GM12801 (cell line): ENCODE data around the gene VIT.

Experiments used
- CTCF ChIP-seq: IDR thresholded peaks from one replicate; pipeline ENCODE4 v1.5.1; 2011; ENCODE audit warnings: control low read depth; ENCODE audit not compliant: insufficient read length; ENCODE audit errors: extremely low read depth

The VIT gene

GRCh38 chr2:36659218-36659617 is 37.3 kb upstream of the VIT start:
- no peak for TF ChIP-seq CTCF

GRCh38 chr2:36659872-36660312 is 36.6 kb upstream of the VIT start:
- no peak for TF ChIP-seq CTCF

- TF ChIP-seq CTCF = no peak
Observed at GRCh38 chr2:36662638-36663037, 33.9 kb upstream of the VIT start.

- TF ChIP-seq CTCF = no peak
Observed at GRCh38 chr2:36663295-36663694, 33.2 kb upstream of the VIT start.

- TF ChIP-seq CTCF = no peak
Observed at GRCh38 chr2:36663851-36664695, 32.4 kb upstream of the VIT start.

- TF ChIP-seq CTCF = no peak
Observed at GRCh38 chr2:36664696-36665076, 31.8 kb upstream of the VIT start.

GRCh38 chr2:36667931-36668330 is 28.6 kb upstream of the VIT start:
- TF ChIP-seq CTCF = no peak
